GM12878 (cell line): ENCODE results near the gene EDN3. TPM values are rescaled to one million over a fixed set of nuclear protein-coding genes. Genes with fewer than 3 reads are reported as not detected.

ENCODE experiments used
- ATAC-seq: fragments of 200-7000 bp; cut with Tn5 transposase; 3 replicates; pipeline ENCODE4 v1.9.1; 2020; ENCODE audit warnings: mild to moderate bottlenecking, moderate library complexity
- BruUV-seq: library from RNA; stranded (reverse); fragments of 400-500 nt; replicated peaks from 2 replicates; lab custom pipeline; 2021; lab: Mats Ljungman, UMichigan
- CTCF ChIA-PET: fragments of 300-600 bp; sonication (Branson Sonifier 250); formaldehyde crosslinking; extraction: SDS; loops from one replicate; lab custom pipeline; 2021; ENCODE audit warnings: inconsistent platforms; lab: Yijun Ruan, JAX
- POLR2A ChIA-PET: fragments of 350-600 bp; formaldehyde crosslinking; extraction: SDS; loops from one replicate; lab custom pipeline; 2021; ENCODE audit warnings: inconsistent platforms; lab: Charles Lee
- RAD21 ChIA-PET: fragments of 300-600 bp; sonication (Branson Sonifier 250); formaldehyde crosslinking; loops from one replicate; lab custom pipeline; 2023; ENCODE audit warnings: antibody characterized with exemption; ENCODE audit not compliant: unreplicated experiment; lab: Charles Lee
- SMC1A ChIA-PET: fragments of 300-600 bp; sonication (Branson Sonifier 250); formaldehyde crosslinking; loops from one replicate; lab custom pipeline; 2023; ENCODE audit not compliant: unreplicated experiment, uncharacterized antibody; lab: Charles Lee
- DNase-seq: peaks from one replicate; pipeline ENCODE4 v3.0.0-alpha.2; 2011; ENCODE audit warnings: low read depth, low spot score
- FAIRE-seq: peaks from 3 replicates; lab custom pipeline; 2011; peaks lifted over from hg19 to GRCh38; lab: Jason Lieb, UNC
- H2AFZ ChIP-seq: 2 replicates; pipeline ENCODE4 v1.6.0; 2011; ENCODE audit warnings: low read depth, low read length, control low read depth; ENCODE audit not compliant: control insufficient read depth
- H3K27ac ChIP-seq: 2 replicates; pipeline ENCODE4 v1.5.1; 2011; ENCODE audit warnings: control low read depth; ENCODE audit not compliant: control insufficient read depth, insufficient read depth
- H3K27me3 ChIP-seq, 2 experiments: replicated peaks in 1 of 2; 2 replicates each; pipeline versions ENCODE4 v1.6.0 to v1.6.1; 2011; ENCODE audit warnings: low read length in 1 of 2; ENCODE audit not compliant: control insufficient read depth in 2 of 2, insufficient read depth in 2 of 2
- H3K36me3 ChIP-seq, 2 experiments: 2 replicates each; pipeline ENCODE4 v1.5.1; 2011; ENCODE audit warnings: low read length in 1 of 2; ENCODE audit not compliant: control insufficient read depth in 2 of 2, insufficient read depth in 2 of 2
- H3K4me1 ChIP-seq: 2 replicates; pipeline ENCODE4 v1.6.1; 2011; ENCODE audit warnings: mild to moderate bottlenecking, low read length, moderate library complexity, mixed read lengths; ENCODE audit not compliant: control insufficient read depth, insufficient read depth
- H3K4me2 ChIP-seq: 2 replicates; pipeline ENCODE4 v1.6.0; 2011; ENCODE audit warnings: control low read depth; ENCODE audit not compliant: control insufficient read depth, insufficient read depth
- H3K4me3 ChIP-seq: fragments of 200-600 bp; sonication (generic); 2 replicates; pipeline ENCODE4 v1.5.1; 2016
- H3K79me2 ChIP-seq: 2 replicates; pipeline ENCODE4 v1.6.0; 2011; ENCODE audit warnings: low read length; ENCODE audit not compliant: control insufficient read depth, insufficient read depth
- H3K9ac ChIP-seq: 2 replicates; pipeline ENCODE4 v1.8.0; 2011; ENCODE audit warnings: low read length, control low read depth, mixed read lengths; ENCODE audit not compliant: control insufficient read depth, insufficient read depth
- H3K9me3 ChIP-seq: replicated peaks from 3 replicates; pipeline ENCODE4 v1.5.1; 2011; ENCODE audit warnings: mild to moderate bottlenecking, low read length; ENCODE audit not compliant: control insufficient read depth, insufficient read depth
- H4K20me1 ChIP-seq: 2 replicates; pipeline ENCODE4 v1.6.0; 2011; ENCODE audit not compliant: control insufficient read depth, insufficient read depth
- EZH2 ChIP-seq: IDR thresholded peaks from 2 replicates; pipeline ENCODE4 v1.6.1; 2012; ENCODE audit warnings: low read depth, mild to moderate bottlenecking, control low read depth, inconsistent platforms, low read length, borderline replicate concordance; ENCODE audit not compliant: control insufficient read depth
- MEF2B ChIP-seq: fragments of 450-650 bp; IDR thresholded peaks from 2 replicates; pipeline ENCODE4 v1.6.1; 2018; ENCODE audit warnings: mild to moderate bottlenecking, moderate library complexity; ENCODE audit not compliant: partially characterized antibody, poor library complexity, severe bottlenecking
- MLLT1 ChIP-seq: fragments of 450-650 bp; IDR thresholded peaks from 2 replicates; pipeline ENCODE4 v1.6.1; 2016; ENCODE audit warnings: mild to moderate bottlenecking
- MTA2 ChIP-seq: fragments of 450-650 bp; IDR thresholded peaks from 2 replicates; pipeline ENCODE4 v1.6.1; 2016; ENCODE audit warnings: low read depth, mild to moderate bottlenecking, moderate library complexity
- MXI1 ChIP-seq: fragments of 150-350 bp; IDR thresholded peaks from 2 replicates; pipeline ENCODE4 v1.6.1; 2011; ENCODE audit warnings: low read depth, mild to moderate bottlenecking, inconsistent platforms, low read length, improper control_type of control experiment
- NBN ChIP-seq: fragments of 450-650 bp; IDR thresholded peaks from 2 replicates; pipeline ENCODE4 v1.6.1; 2016
- TCF7 ChIP-seq: IDR thresholded peaks from 2 replicates; pipeline ENCODE4 v1.6.1; 2014; ENCODE audit warnings: antibody characterized with exemption, borderline replicate concordance
- ZNF274 ChIP-seq: IDR thresholded peaks from one replicate; pipeline ENCODE4 v1.8.0; 2011; ENCODE audit not compliant: insufficient read length, insufficient read depth
- WGBS: methylation state at CpG from one replicate; pipeline ENCODE4 v1.1.6; 2016; ENCODE audit warnings: low lambda C conversion rate; ENCODE audit not compliant: insufficient replicate concordance, insufficient coverage; ENCODE audit errors: missing lambda C conversion rate; 5-methylcytosine and 5-hydroxymethylcytosine counted together
- in situ Hi-C: fragments of 300-500 bp; cut with MboI; formaldehyde crosslinking; loops from 9 replicates; pipeline ENCODE4 v1.14.3; 2018; ENCODE audit warnings: mixed read lengths
- intact Hi-C: fragments of 100-400 bp; cut with micrococcal nuclease; formaldehyde crosslinking; loops from one replicate; pipeline ENCODE4 v1.14.2; 2022; ENCODE audit not compliant: unreplicated experiment
- polyA plus RNA-seq, 11 experiments: library from polyadenylated mRNA; depleted of rRNA in 4 of 11; unstranded in 6 of 11; stranded (reverse) in 5 of 11; fragments of >200 nt; fragmentation: Nextera tagmentation in 4 of 11; fragmentation: Illumina TruSeq in 1 of 11; extraction: Ambion mirVana in 4 of 11; extraction: Trizol in 1 of 11; gene quantifications; 1 replicate in 1 of 11; 2 replicates in 10 of 11; pipeline versions ENCODE4 v1.2.1 to v1.2.3, GENCODE V29; 2011 to 2016; ENCODE audit warnings: inconsistent platforms in 2 of 11, missing spikeins in 2 of 11, low read depth in 1 of 11
- total RNA-seq, 4 experiments: library from RNA; depleted of rRNA in 3 of 4; stranded (reverse); fragments of >200 nt in 3 of 4; fragmentation: Illumina TruSeq in 1 of 4; extraction: Trizol in 1 of 4; gene quantifications; 2 replicates each; pipeline versions ENCODE4 v1.2.1 to v1.2.3, GENCODE V29; 2013 to 2021

EDN3 gene
- total and polyA plus RNA-seq, 10 of the 15 experiments (the other 5 are each of a cell fraction or from before 2014, with no cell fraction given), result not detected

- no peak for TF ChIP-seq MXI1
- TF ChIP-seq MLLT1, result no peak
- no peak for TF ChIP-seq NBN
- TF ChIP-seq, all 136 proteins: peak for 0
Measured at GRCh38 chr20:59350330-59351156, 50.1 kb downstream of the EDN3 start (continued).

GRCh38 chr20:59351157-59352040 lies 51.0 kb downstream of the EDN3 start:
- RAD21 ChIA-PET, result no interaction called here
- intact Hi-C loops, result no loop called here

More at GRCh38 chr20:59351157-59352040, 51.0 kb downstream of the EDN3 start:
- in situ Hi-C loops, result no loop called here
- no peak for TF ChIP-seq MTA2
- no peak for TF ChIP-seq ZNF274
- TF ChIP-seq MEF2B, result no peak
- no peak for TF ChIP-seq EZH2
- TF ChIP-seq TCF7, result no peak
- no TSS peak for BruUV-seq
- Histone ChIP-seq H3K4me1 (no peaks in the 10 kb centered on the region), H3K4me2 (no peak overlapping the region), H3K9ac (no peak overlapping the region), H2AFZ (no peak overlapping the region), H3K27ac (no peak overlapping the region), H3K27me3 (peaks cover 0 to 1% of the 10 kb centered on the region in 2 experiments; a peak in 3 of 4 replicates), H3K4me3 (no peak overlapping the region), H3K79me2 (no peaks in the 10 kb centered on the region), H4K20me1 (no peaks in the 10 kb centered on the region), H3K9me3 (no peaks in the 10 kb centered on the region), H3K36me3 (no peaks in the 10 kb centered on the region)
- FAIRE-seq (no peak), ATAC-seq (no peak), DNase-seq (no peak)
- 50% methylated on average over 9 of the region's 10 CpGs for WGBS
- ChIA-PET CTCF (no interaction called here), SMC1A (no interaction called here), POLR2A (no interaction called here)
